Esophagus squamous epithelium (tissue), 5 donors: ENCODE data around the gene LDB2. TPM values are rescaled to one million over a fixed set of nuclear protein-coding genes. Genes with fewer than 3 reads are reported as not detected.
A peak's percentile ranks its signal among the peaks of the same experiment; 100 is the strongest.

Experiments
- DNase-seq: peaks from one replicate; lab custom pipeline; 2025; lab: John Stamatoyannopoulos, UW
- H3K27ac ChIP-seq, 4 donors: fragments of 200-600 bp; sonication (generic); one replicate each; pipeline ENCODE4 v1.5.1; 2016 to 2019; ENCODE audit warnings: mild to moderate bottlenecking in 1 of 4
- H3K27me3 ChIP-seq, 4 donors: fragments of 200-600 bp; sonication (generic); 1 replicate in 3 of 4; 2 replicates in 1 of 4; pipeline versions ENCODE4 v1.5.1 to v1.6.0; 2017 to 2021; ENCODE audit warnings: antibody characterized with exemption in 1 of 4
- H3K36me3 ChIP-seq, 3 donors: fragments of 200-600 bp; sonication (generic); one replicate each; pipeline ENCODE4 v1.5.1; 2016 to 2019
- H3K4me1 ChIP-seq, 3 donors: fragments of 200-600 bp; sonication (generic); one replicate each; pipeline ENCODE4 v1.5.1; 2017 to 2019
- H3K4me3 ChIP-seq, 4 donors: fragments of 200-600 bp; sonication (generic); 1 replicate in 3 of 4; 2 replicates in 1 of 4; pipeline ENCODE4 v1.5.1; 2016 to 2019; ENCODE audit warnings: mild to moderate bottlenecking in 2 of 4, moderate library complexity in 1 of 4
- H3K9me3 ChIP-seq, 3 donors: fragments of 200-600 bp; sonication (generic); one replicate each; pipeline ENCODE4 v1.5.1; 2016 to 2019
- CTCF ChIP-seq, 6 experiments: fragments of 450-650 bp in 4 of 6; fragments of 200-600 bp in 2 of 6; sonication (generic) in 2 of 6; IDR thresholded peaks; one replicate each; pipeline ENCODE4 v1.5.1; 2016 to 2019; ENCODE audit warnings: antibody characterized with exemption in 6 of 6, mild to moderate bottlenecking in 4 of 6, moderate library complexity in 4 of 6
- POLR2A ChIP-seq, 4 donors: fragments of 450-650 bp; IDR thresholded peaks; one replicate each; pipeline ENCODE4 v1.6.1; 2017; ENCODE audit warnings: antibody characterized with exemption in 4 of 4, mild to moderate bottlenecking in 4 of 4, moderate library complexity in 3 of 4
- WGBS, 2 donors: methylation state at CpG; one replicate each; pipeline ENCODE4 v1.1.5; 2018; 5-methylcytosine and 5-hydroxymethylcytosine counted together
- intact Hi-C: fragments of 100-400 bp; cut with DNase I; formaldehyde crosslinking; loops from one replicate; pipeline ENCODE4 v1.15.0; 2022
- total RNA-seq, 4 donors: library from RNA; depleted of rRNA; stranded (reverse); fragments of >200 nt; gene quantifications; one replicate each; pipeline ENCODE4 v1.1.0, GENCODE V29; 2016
- donor health status: DM: yes; HTN: yes; CAD: no.

Gene LDB2
- total RNA-seq, 4 donors from 2014 or later = 3.0 to 16.0 (median 5.9) TPM

- WGBS, 2 donors = 72 to 94% methylated on average over 2 of the region's 2 CpGs
- Histone ChIP-seq H3K9me3 (no peaks in the 10 kb centered on the region), H3K4me1 (peaks cover 0 to 20% (median 0%) of the 10 kb centered on the region in 3 donors), H3K36me3 (no peaks in the 10 kb centered on the region), H3K27ac (no peak overlapping the region), H3K27me3 (no peaks in the 10 kb centered on the region), H3K4me3 (no peak overlapping the region)
- intact Hi-C loops = no loop called here
- no peak for DNase-seq
- TF ChIP-seq POLR2A (IDR thresholded peaks at IDR 0.05) = no peak
- no peak for TF ChIP-seq CTCF (IDR thresholded peaks at IDR 0.05)
These were observed 240.3 kb downstream of the LDB2 start for GRCh38 chr4:16658183-16658582.

- H3K36me3 ChIP-seq = no peaks in the 10 kb centered on the region
- 50 to 55% methylated on average over 3 of the region's 3 CpGs for WGBS, 2 donors
- DNase-seq = no peak
- intact Hi-C loops = no loop called here
- TF ChIP-seq CTCF (IDR thresholded peaks at IDR 0.05) = no peak
- TF ChIP-seq POLR2A (IDR thresholded peaks at IDR 0.05) = no peak
- no peak overlapping the region for H3K4me3 ChIP-seq
- no peaks in the 10 kb centered on the region for H3K27me3 ChIP-seq
- H3K27ac ChIP-seq = no peak overlapping the region
- H3K9me3 ChIP-seq = no peaks in the 10 kb centered on the region
- H3K4me1 ChIP-seq = peaks cover 0 to 30% (median 0%) of the 10 kb centered on the region in 3 donors
These were observed 243.3 kb downstream of the LDB2 start for GRCh38 chr4:16655111-16655510.

- Histone ChIP-seq H3K4me1 (peaks cover 0 to 21% (median 0%) of the 10 kb centered on the region in 3 donors), H3K4me3 (peak overlapping the region in 1 of 4 donors; percentile 29), H3K27ac (peak overlapping the region in 1 of 4 donors; percentile 22), H3K36me3 (no peaks in the 10 kb centered on the region), H3K27me3 (no peaks in the 10 kb centered on the region), H3K9me3 (no peaks in the 10 kb centered on the region)
- TF ChIP-seq POLR2A (IDR thresholded peaks at IDR 0.05) = no peak
- TF ChIP-seq CTCF (IDR thresholded peaks at IDR 0.05) = no peak
- WGBS, 2 donors = 59 to 71% methylated on average over 7 of the region's 8 CpGs
- no peak for DNase-seq
- intact Hi-C loops = no loop called here
These were observed 245.6 kb downstream of the LDB2 start for GRCh38 chr4:16652732-16653305.

- Histone ChIP-seq H3K4me3 (no peak overlapping the region), H3K27ac (no peak overlapping the region), H3K4me1 (no peaks in the 10 kb centered on the region), H3K36me3 (no peaks in the 10 kb centered on the region), H3K27me3 (no peaks in the 10 kb centered on the region), H3K9me3 (no peaks in the 10 kb centered on the region)
- WGBS, 2 donors = 87 to 98% methylated on average over 4 of the region's 4 CpGs
- no peak for DNase-seq
- intact Hi-C loops = no loop called here
- no peak for TF ChIP-seq POLR2A (IDR thresholded peaks at IDR 0.05)
- no peak for TF ChIP-seq CTCF (IDR thresholded peaks at IDR 0.05)
These were observed 252.0 kb downstream of the LDB2 start for GRCh38 chr4:16646459-16646858.

GRCh38 chr4:16643893-16644292 lies 254.6 kb downstream of the LDB2 start:
- intact Hi-C loops = no loop called here
- Histone ChIP-seq H3K27ac (no peak overlapping the region), H3K36me3 (no peaks in the 10 kb centered on the region), H3K27me3 (no peaks in the 10 kb centered on the region), H3K4me3 (no peak overlapping the region), H3K9me3 (no peaks in the 10 kb centered on the region), H3K4me1 (no peaks in the 10 kb centered on the region)
- 67 to 72% methylated on average over 2 of the region's 2 CpGs for WGBS, 2 donors
- DNase-seq = no peak
- TF ChIP-seq CTCF (IDR thresholded peaks at IDR 0.05) (no peak), POLR2A (IDR thresholded peaks at IDR 0.05) (no peak)
